Measurements from ENCODE around the gene PLPP1. TPM values are rescaled to one million over a fixed set of nuclear protein-coding genes. Genes with fewer than 3 reads are reported as not detected.
"Not testable (repeated sequence)": the region's sequence is repeated elsewhere in the genome, so short reads cannot be mapped to it uniquely, and the experiment has no call there.

The PLPP1 gene
- polyA plus RNA-seq, 1 of the 3 experiments (the other 2 are of a cell fraction), result 32.8 TPM

DNA sequence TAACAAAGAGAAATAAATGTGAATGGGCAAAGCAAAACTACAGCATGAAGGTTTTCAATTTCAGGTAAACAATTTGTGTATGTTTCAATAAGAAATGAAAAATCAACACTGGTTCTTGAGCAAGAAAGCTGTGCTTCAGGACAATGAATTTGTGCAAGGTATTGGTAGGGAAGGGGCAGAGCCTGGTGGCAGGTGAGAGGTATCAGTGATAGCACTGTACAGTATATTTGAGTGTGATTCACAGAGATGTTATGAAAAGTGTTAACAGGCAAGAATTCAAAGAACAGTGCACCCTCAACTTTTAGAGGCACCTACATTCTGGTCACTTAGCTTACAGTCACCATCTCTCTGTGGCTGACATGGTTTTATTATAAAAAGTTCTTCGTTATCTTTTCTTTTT, 25.7 kb downstream of the PLPP1 start (continued):
- no peak for TF ChIP-seq FOXM1 (IDR thresholded peaks at IDR 0.05; ENCODE audit: low read depth)

DNA sequence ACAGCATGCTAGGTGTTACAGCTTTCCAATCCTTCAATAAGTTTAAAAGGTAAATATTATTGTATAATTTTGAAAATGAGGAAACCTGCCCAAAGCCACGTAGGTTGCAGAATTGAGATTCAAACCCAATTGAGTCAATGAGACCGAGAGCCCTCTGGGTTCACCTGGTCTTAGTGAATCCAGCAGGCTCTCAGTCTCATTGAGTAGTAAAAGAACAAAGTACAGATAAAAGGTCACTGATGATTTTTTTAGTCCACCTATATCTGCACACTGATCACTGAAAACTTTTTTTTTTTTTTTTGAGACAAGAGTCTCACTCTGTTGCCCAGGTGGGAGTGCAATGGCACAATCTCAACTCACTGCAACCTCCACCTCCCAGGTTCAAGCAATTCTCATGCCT, 27.2 kb downstream of the PLPP1 start:
- DNase-seq, result no peak
- Histone ChIP-seq H2AFZ (ENCODE audit: low read depth) (no peak overlapping the region), H3K9me2 (no peaks in the 10 kb centered on the region), H3K36me3 (replicated peaks in 1 of 2; ENCODE audit: control insufficient read depth in 1 of 2, insufficient read depth in 2 of 2, low read length in 1 of 2) (no peaks in the 10 kb centered on the region), H3K27ac (ENCODE audit: low read depth in 2 of 2, low read length in 1 of 2) (no peak overlapping the region), H3K79me2 (ENCODE audit: insufficient read depth) (peaks cover 40% of the 10 kb centered on the region; the same call in 1 of the 2 replicates), H3K4me2 (no peak overlapping the region), H3K9ac (no peak overlapping the region), H3K9me3 (no peaks in the 10 kb centered on the region), H3K4me1 (ENCODE audit: control insufficient read depth in 1 of 2, insufficient read depth in 2 of 2, low read depth in 1 of 2, low read length in 1 of 2) (no peaks in the 10 kb centered on the region), H3F3A (replicated peaks; ENCODE audit: insufficient read depth) (peaks cover 7% of the 10 kb centered on the region), H3K27me3 (ENCODE audit: insufficient read depth) (no peaks in the 10 kb centered on the region), H4K20me1 (ENCODE audit: insufficient read depth) (peaks cover 18% of the 10 kb centered on the region; the same call in 1 of the 2 replicates), H3K4me3 (ENCODE audit: low read depth in 2 of 2, low read length in 1 of 2) (no peak overlapping the region)
- WGBS (ENCODE audit: low lambda C conversion rate), result 100% methylated on average over 2 of the region's 2 CpGs
- ChIA-PET POLR2A (no interaction called here), CTCF (interaction anchor here (1.4 kb wide), 1 partner anchor 14 kb away, joined by 3 read pairs; no protein-coding TSS in a partner anchor)
- TF ChIP-seq, protein P1, sequence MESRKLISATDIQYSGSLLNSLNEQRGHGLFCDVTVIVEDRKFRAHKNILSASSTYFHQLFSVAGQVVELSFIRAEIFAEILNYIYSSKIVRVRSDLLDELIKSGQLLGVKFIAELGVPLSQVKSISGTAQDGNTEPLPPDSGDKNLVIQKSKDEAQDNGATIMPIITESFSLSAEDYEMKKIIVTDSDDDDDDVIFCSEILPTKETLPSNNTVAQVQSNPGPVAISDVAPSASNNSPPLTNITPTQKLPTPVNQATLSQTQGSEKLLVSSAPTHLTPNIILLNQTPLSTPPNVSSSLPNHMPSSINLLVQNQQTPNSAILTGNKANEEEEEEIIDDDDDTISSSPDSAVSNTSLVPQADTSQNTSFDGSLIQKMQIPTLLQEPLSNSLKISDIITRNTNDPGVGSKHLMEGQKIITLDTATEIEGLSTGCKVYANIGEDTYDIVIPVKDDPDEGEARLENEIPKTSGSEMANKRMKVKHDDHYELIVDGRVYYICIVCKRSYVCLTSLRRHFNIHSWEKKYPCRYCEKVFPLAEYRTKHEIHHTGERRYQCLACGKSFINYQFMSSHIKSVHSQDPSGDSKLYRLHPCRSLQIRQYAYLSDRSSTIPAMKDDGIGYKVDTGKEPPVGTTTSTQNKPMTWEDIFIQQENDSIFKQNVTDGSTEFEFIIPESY (IDR thresholded peaks at IDR 0.05; ENCODE audit: borderline replicate concordance, low read depth), result no peak
- no peak for TF ChIP-seq RXRA (IDR thresholded peaks at IDR 0.05; ENCODE audit: borderline replicate concordance, low read depth)
- TF ChIP-seq, protein P2, sequence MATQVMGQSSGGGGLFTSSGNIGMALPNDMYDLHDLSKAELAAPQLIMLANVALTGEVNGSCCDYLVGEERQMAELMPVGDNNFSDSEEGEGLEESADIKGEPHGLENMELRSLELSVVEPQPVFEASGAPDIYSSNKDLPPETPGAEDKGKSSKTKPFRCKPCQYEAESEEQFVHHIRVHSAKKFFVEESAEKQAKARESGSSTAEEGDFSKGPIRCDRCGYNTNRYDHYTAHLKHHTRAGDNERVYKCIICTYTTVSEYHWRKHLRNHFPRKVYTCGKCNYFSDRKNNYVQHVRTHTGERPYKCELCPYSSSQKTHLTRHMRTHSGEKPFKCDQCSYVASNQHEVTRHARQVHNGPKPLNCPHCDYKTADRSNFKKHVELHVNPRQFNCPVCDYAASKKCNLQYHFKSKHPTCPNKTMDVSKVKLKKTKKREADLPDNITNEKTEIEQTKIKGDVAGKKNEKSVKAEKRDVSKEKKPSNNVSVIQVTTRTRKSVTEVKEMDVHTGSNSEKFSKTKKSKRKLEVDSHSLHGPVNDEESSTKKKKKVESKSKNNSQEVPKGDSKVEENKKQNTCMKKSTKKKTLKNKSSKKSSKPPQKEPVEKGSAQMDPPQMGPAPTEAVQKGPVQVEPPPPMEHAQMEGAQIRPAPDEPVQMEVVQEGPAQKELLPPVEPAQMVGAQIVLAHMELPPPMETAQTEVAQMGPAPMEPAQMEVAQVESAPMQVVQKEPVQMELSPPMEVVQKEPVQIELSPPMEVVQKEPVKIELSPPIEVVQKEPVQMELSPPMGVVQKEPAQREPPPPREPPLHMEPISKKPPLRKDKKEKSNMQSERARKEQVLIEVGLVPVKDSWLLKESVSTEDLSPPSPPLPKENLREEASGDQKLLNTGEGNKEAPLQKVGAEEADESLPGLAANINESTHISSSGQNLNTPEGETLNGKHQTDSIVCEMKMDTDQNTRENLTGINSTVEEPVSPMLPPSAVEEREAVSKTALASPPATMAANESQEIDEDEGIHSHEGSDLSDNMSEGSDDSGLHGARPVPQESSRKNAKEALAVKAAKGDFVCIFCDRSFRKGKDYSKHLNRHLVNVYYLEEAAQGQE (IDR thresholded peaks at IDR 0.05; ENCODE audit: low read depth, low read length), result no peak
- no peak for TF ChIP-seq FOSL2 (IDR thresholded peaks at IDR 0.05; ENCODE audit: borderline replicate concordance, low read depth)
- TF ChIP-seq MXI1 (IDR thresholded peaks at IDR 0.05; ENCODE audit: low read depth, low read length), result no peak
- no peak for TF ChIP-seq FOXM1 (IDR thresholded peaks at IDR 0.05; ENCODE audit: low read depth)
- TF ChIP-seq RAD21 (IDR thresholded peaks at IDR 0.05; ENCODE audit: low read length), result no peak
- TF ChIP-seq, protein P3, sequence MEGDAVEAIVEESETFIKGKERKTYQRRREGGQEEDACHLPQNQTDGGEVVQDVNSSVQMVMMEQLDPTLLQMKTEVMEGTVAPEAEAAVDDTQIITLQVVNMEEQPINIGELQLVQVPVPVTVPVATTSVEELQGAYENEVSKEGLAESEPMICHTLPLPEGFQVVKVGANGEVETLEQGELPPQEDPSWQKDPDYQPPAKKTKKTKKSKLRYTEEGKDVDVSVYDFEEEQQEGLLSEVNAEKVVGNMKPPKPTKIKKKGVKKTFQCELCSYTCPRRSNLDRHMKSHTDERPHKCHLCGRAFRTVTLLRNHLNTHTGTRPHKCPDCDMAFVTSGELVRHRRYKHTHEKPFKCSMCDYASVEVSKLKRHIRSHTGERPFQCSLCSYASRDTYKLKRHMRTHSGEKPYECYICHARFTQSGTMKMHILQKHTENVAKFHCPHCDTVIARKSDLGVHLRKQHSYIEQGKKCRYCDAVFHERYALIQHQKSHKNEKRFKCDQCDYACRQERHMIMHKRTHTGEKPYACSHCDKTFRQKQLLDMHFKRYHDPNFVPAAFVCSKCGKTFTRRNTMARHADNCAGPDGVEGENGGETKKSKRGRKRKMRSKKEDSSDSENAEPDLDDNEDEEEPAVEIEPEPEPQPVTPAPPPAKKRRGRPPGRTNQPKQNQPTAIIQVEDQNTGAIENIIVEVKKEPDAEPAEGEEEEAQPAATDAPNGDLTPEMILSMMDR (IDR thresholded peaks at IDR 0.05), result no peak

DNA sequence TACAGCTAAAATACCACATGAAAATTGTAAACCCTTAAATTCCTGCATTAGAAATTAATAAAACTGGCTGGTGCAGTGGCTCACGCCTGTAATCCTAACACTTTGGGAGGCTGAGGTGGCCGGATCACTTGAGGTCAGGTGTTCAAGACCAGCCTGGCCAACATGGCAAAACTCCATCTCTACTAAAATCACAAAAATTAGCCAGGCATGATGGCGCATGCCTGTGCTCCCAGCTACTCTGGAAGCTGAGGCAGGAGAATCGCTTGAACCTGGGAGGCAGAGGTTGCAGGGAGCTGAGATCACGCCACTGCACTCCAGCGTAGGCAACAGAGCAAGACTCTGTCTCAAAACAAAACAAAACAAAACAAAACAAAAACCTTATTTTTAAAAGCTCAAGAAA, 29.1 kb downstream of the PLPP1 start:
- H3K27ac ChIP-seq (ENCODE audit: low read depth in 2 of 2, low read length in 1 of 2); H3K27me3 ChIP-seq (ENCODE audit: insufficient read depth); H3F3A ChIP-seq (replicated peaks; ENCODE audit: insufficient read depth); POLR2A ChIA-PET; H3K4me1 ChIP-seq (ENCODE audit: control insufficient read depth in 1 of 2, insufficient read depth in 2 of 2, low read depth in 1 of 2, low read length in 1 of 2); H3K9ac ChIP-seq; CTCF ChIA-PET; H3K9me2 ChIP-seq; H3K4me2 ChIP-seq; H3K9me3 ChIP-seq; H3K36me3 ChIP-seq (replicated peaks in 1 of 2; ENCODE audit: control insufficient read depth in 1 of 2, insufficient read depth in 2 of 2, low read length in 1 of 2); DNase-seq; H3K4me3 ChIP-seq (ENCODE audit: low read depth in 2 of 2, low read length in 1 of 2); H2AFZ ChIP-seq (ENCODE audit: low read depth): not testable (repeated sequence)
- peaks cover 37% of the 10 kb centered on the region for H3K79me2 ChIP-seq (ENCODE audit: insufficient read depth)
- WGBS (ENCODE audit: low lambda C conversion rate), result 99% methylated on average over 6 of the region's 6 CpGs
- peaks cover 18% of the 10 kb centered on the region; the same call in 1 of the 2 replicates for H4K20me1 ChIP-seq (ENCODE audit: insufficient read depth)

DNA sequence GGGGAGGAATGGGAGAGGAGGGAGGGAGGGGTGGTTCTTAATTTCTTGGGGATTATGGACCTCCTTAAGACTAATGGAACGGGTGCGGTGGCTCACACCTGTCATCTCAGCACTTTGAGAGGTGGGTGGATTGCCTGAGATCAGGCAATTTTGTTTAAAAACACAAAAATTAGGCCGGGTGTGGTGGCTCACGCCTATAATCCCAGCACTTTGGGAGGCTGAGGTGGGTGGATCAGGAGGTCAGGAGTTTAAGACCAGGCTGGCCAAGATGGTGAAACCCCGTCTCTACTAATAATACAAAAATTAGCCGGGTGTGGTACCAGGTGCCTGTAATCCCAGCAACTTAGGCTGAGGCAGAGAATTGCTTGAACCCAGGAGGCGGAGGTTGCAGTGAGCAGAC, 30.8 kb downstream of the PLPP1 start:
- H3K27me3 ChIP-seq (ENCODE audit: insufficient read depth); H3K4me1 ChIP-seq (ENCODE audit: control insufficient read depth in 1 of 2, insufficient read depth in 2 of 2, low read depth in 1 of 2, low read length in 1 of 2); CTCF ChIA-PET; H3F3A ChIP-seq (replicated peaks; ENCODE audit: insufficient read depth); H3K36me3 ChIP-seq (replicated peaks in 1 of 2; ENCODE audit: control insufficient read depth in 1 of 2, insufficient read depth in 2 of 2, low read length in 1 of 2); H3K27ac ChIP-seq (ENCODE audit: low read depth in 2 of 2, low read length in 1 of 2); H2AFZ ChIP-seq (ENCODE audit: low read depth); H3K9ac ChIP-seq; H3K9me2 ChIP-seq; DNase-seq; H3K4me3 ChIP-seq (ENCODE audit: low read depth in 2 of 2, low read length in 1 of 2); H3K4me2 ChIP-seq; POLR2A ChIA-PET; H3K9me3 ChIP-seq: not testable (repeated sequence)
- WGBS (ENCODE audit: low lambda C conversion rate), result 96% methylated on average over 7 of the region's 7 CpGs
- peaks cover 12% of the 10 kb centered on the region; the same call in 1 of the 2 replicates for H4K20me1 ChIP-seq (ENCODE audit: insufficient read depth)
- H3K79me2 ChIP-seq (ENCODE audit: insufficient read depth), result peaks cover 31% of the 10 kb centered on the region

Data from SK-N-SH (cell line).